ENCODE data around the gene TP63.

TP63 gene

GRCh38 chr3:189833266-189833665 is 202.1 kb downstream of the TP63 start:
- Histone ChIP-seq H3K79me1 (replicated peaks; ENCODE audit: low read length, poor library complexity, severe bottlenecking) (no peaks in the 10 kb centered on the region), H3K4me1 (ENCODE audit: control insufficient read depth, insufficient read depth, low read depth, low read length) (no peaks in the 10 kb centered on the region), H3K36me3 (ENCODE audit: control insufficient read depth in 1 of 2, insufficient read depth in 2 of 2, low read depth in 1 of 2, low read length in 2 of 2) (no peaks in the 10 kb centered on the region), H3K18ac (ENCODE audit: low read depth in 1 of 2, low read length in 2 of 2) (no peak overlapping the region), H2AK5ac (ENCODE audit: low read length, severe bottlenecking) (no peak overlapping the region), H2AFZ (ENCODE audit: low read depth, low read length) (no peak overlapping the region), H4K8ac (ENCODE audit: low read length) (no peak overlapping the region), H2BK120ac (ENCODE audit: low read depth, low read length) (no peak overlapping the region), H3K27ac (ENCODE audit: low read length, poor library complexity, severe bottlenecking) (no peak overlapping the region), H2BK12ac (ENCODE audit: low read length in 2 of 2) (no peak overlapping the region), H3K4ac (ENCODE audit: low read depth in 1 of 2, low read length in 2 of 2) (no peak overlapping the region), H3K4me3 (ENCODE audit: insufficient read depth in 1 of 2, low read depth in 1 of 2, low read length in 2 of 2) (no peak overlapping the region), H3K4me2 (ENCODE audit: low read length, poor library complexity, severe bottlenecking) (no peak overlapping the region), H4K91ac (ENCODE audit: low read length) (no peak overlapping the region), H3K27me3 (ENCODE audit: control insufficient read depth in 1 of 2, insufficient read depth in 1 of 2, low read length in 2 of 2) (no peaks in the 10 kb centered on the region), H3K14ac (ENCODE audit: low read length in 2 of 2) (no peak overlapping the region), H3K23ac (ENCODE audit: low read length in 2 of 2) (no peak overlapping the region), H2BK15ac (ENCODE audit: low read depth, poor library complexity, severe bottlenecking) (no peak overlapping the region), H3K9ac (ENCODE audit: low read length) (no peak overlapping the region), H2BK5ac (ENCODE audit: low read depth, low read length, poor library complexity, severe bottlenecking) (no peak overlapping the region), H3K9me3 (ENCODE audit: control insufficient read depth, low read length) (no peaks in the 10 kb centered on the region)
- DNase-seq: no peak
- WGBS: no CpG with 5 or more reads among the region's 2 CpGs

GRCh38 chr3:189833996-189834395 is 202.8 kb downstream of the TP63 start:
- WGBS: 77% methylated on average over 8 of the region's 8 CpGs

GRCh38 chr3:189834462-189834861 is 203.3 kb downstream of the TP63 start:
- Histone ChIP-seq H3K9me3 (ENCODE audit: control insufficient read depth, low read length) (no peaks in the 10 kb centered on the region), H2AFZ (ENCODE audit: low read depth, low read length) (no peak overlapping the region), H3K4ac (ENCODE audit: low read depth in 1 of 2, low read length in 2 of 2) (no peak overlapping the region), H3K9ac (ENCODE audit: low read length) (no peak overlapping the region), H2BK120ac (ENCODE audit: low read depth, low read length) (no peak overlapping the region), H3K18ac (ENCODE audit: low read depth in 1 of 2, low read length in 2 of 2) (no peak overlapping the region), H3K27ac (ENCODE audit: low read length, poor library complexity, severe bottlenecking) (no peak overlapping the region), H3K36me3 (ENCODE audit: control insufficient read depth in 1 of 2, insufficient read depth in 2 of 2, low read depth in 1 of 2, low read length in 2 of 2) (no peaks in the 10 kb centered on the region), H2AK5ac (ENCODE audit: low read length, severe bottlenecking) (no peak overlapping the region), H2BK12ac (ENCODE audit: low read length in 2 of 2) (no peak overlapping the region), H3K4me3 (ENCODE audit: insufficient read depth in 1 of 2, low read depth in 1 of 2, low read length in 2 of 2) (no peak overlapping the region), H2BK5ac (ENCODE audit: low read depth, low read length, poor library complexity, severe bottlenecking) (no peak overlapping the region), H3K23ac (ENCODE audit: low read length in 2 of 2) (no peak overlapping the region), H4K8ac (ENCODE audit: low read length) (no peak overlapping the region), H3K4me1 (ENCODE audit: control insufficient read depth, insufficient read depth, low read depth, low read length) (no peaks in the 10 kb centered on the region), H3K79me1 (replicated peaks; ENCODE audit: low read length, poor library complexity, severe bottlenecking) (no peaks in the 10 kb centered on the region), H3K14ac (ENCODE audit: low read length in 2 of 2) (no peak overlapping the region), H3K4me2 (ENCODE audit: low read length, poor library complexity, severe bottlenecking) (no peak overlapping the region), H3K27me3 (ENCODE audit: control insufficient read depth in 1 of 2, insufficient read depth in 1 of 2, low read length in 2 of 2) (no peaks in the 10 kb centered on the region), H2BK15ac (ENCODE audit: low read depth, poor library complexity, severe bottlenecking) (no peak overlapping the region), H4K91ac (ENCODE audit: low read length) (no peak overlapping the region)
- WGBS: 74% methylated on average over 2 of the region's 5 CpGs
- DNase-seq: no peak

More at GRCh38 chr3:189833996-189834395, 202.8 kb downstream of the TP63 start:
- Histone ChIP-seq H3K14ac (ENCODE audit: low read length in 2 of 2) (no peak overlapping the region), H3K4me3 (ENCODE audit: insufficient read depth in 1 of 2, low read depth in 1 of 2, low read length in 2 of 2) (no peak overlapping the region), H4K91ac (ENCODE audit: low read length) (no peak overlapping the region), H2AFZ (ENCODE audit: low read depth, low read length) (no peak overlapping the region), H3K4ac (ENCODE audit: low read depth in 1 of 2, low read length in 2 of 2) (no peak overlapping the region), H3K9me3 (ENCODE audit: control insufficient read depth, low read length) (no peaks in the 10 kb centered on the region), H2BK120ac (ENCODE audit: low read depth, low read length) (no peak overlapping the region), H3K36me3 (ENCODE audit: control insufficient read depth in 1 of 2, insufficient read depth in 2 of 2, low read depth in 1 of 2, low read length in 2 of 2) (no peaks in the 10 kb centered on the region), H3K23ac (ENCODE audit: low read length in 2 of 2) (no peak overlapping the region), H2AK5ac (ENCODE audit: low read length, severe bottlenecking) (no peak overlapping the region), H3K4me1 (ENCODE audit: control insufficient read depth, insufficient read depth, low read depth, low read length) (no peaks in the 10 kb centered on the region), H3K18ac (ENCODE audit: low read depth in 1 of 2, low read length in 2 of 2) (no peak overlapping the region), H3K79me1 (replicated peaks; ENCODE audit: low read length, poor library complexity, severe bottlenecking) (no peaks in the 10 kb centered on the region), H3K27me3 (ENCODE audit: control insufficient read depth in 1 of 2, insufficient read depth in 1 of 2, low read length in 2 of 2) (no peaks in the 10 kb centered on the region), H2BK5ac (ENCODE audit: low read depth, low read length, poor library complexity, severe bottlenecking) (no peak overlapping the region), H3K27ac (ENCODE audit: low read length, poor library complexity, severe bottlenecking) (no peak overlapping the region), H2BK15ac (ENCODE audit: low read depth, poor library complexity, severe bottlenecking) (no peak overlapping the region), H4K8ac (ENCODE audit: low read length) (no peak overlapping the region), H2BK12ac (ENCODE audit: low read length in 2 of 2) (no peak overlapping the region), H3K4me2 (ENCODE audit: low read length, poor library complexity, severe bottlenecking) (no peak overlapping the region), H3K9ac (ENCODE audit: low read length) (no peak overlapping the region)
- no peak for DNase-seq

DNA sequence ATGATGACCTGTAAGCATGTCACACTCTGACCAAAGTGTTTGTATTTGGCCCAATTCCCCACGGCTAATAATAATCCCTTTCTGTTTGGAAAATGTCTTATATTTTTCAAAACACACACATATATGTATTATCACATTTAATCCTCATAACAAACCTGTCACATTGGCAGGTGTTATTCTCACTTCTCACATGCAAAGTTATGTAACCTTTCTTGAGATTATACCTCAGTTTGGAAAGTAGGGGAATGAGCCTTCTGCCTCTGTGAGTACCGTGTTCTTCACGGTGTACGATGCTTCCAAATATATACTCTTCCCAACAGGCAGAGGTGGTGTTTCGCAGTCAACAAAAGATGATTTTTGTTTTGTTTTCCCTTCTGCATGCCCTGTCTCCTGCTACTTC is 205.6 kb downstream of the TP63 start:
- no peak overlapping the region for H2BK120ac ChIP-seq (ENCODE audit: low read depth, low read length)
- peaks cover 3% of the 10 kb centered on the region for H3K4me1 ChIP-seq (ENCODE audit: control insufficient read depth, insufficient read depth, low read depth, low read length)
- no peaks in the 10 kb centered on the region for H3K79me1 ChIP-seq (replicated peaks; ENCODE audit: low read length, poor library complexity, severe bottlenecking)
- no peaks in the 10 kb centered on the region for H3K27me3 ChIP-seq (ENCODE audit: control insufficient read depth in 1 of 2, insufficient read depth in 1 of 2, low read length in 2 of 2)
- H3K4me3 ChIP-seq (ENCODE audit: insufficient read depth in 1 of 2, low read depth in 1 of 2, low read length in 2 of 2): no peak overlapping the region
- H4K91ac ChIP-seq (ENCODE audit: low read length): no peak overlapping the region
- no peak overlapping the region for H2BK12ac ChIP-seq (ENCODE audit: low read length in 2 of 2)
- H3K9me3 ChIP-seq (ENCODE audit: control insufficient read depth, low read length): no peaks in the 10 kb centered on the region
- no peak overlapping the region for H3K18ac ChIP-seq (ENCODE audit: low read depth in 1 of 2, low read length in 2 of 2)
- no peak overlapping the region for H3K23ac ChIP-seq (ENCODE audit: low read length in 2 of 2)
- no peak overlapping the region for H2BK15ac ChIP-seq (ENCODE audit: low read depth, poor library complexity, severe bottlenecking)
- no peak overlapping the region for H3K14ac ChIP-seq (ENCODE audit: low read length in 2 of 2)
- H4K8ac ChIP-seq (ENCODE audit: low read length): no peak overlapping the region
- no peak overlapping the region for H3K4ac ChIP-seq (ENCODE audit: low read depth in 1 of 2, low read length in 2 of 2)
- no peak overlapping the region for H2AFZ ChIP-seq (ENCODE audit: low read depth, low read length)
- no peak overlapping the region for H3K4me2 ChIP-seq (ENCODE audit: low read length, poor library complexity, severe bottlenecking)
- H3K9ac ChIP-seq (ENCODE audit: low read length): no peak overlapping the region
- no peak overlapping the region for H3K27ac ChIP-seq (ENCODE audit: low read length, poor library complexity, severe bottlenecking)
- no peak overlapping the region for H2BK5ac ChIP-seq (ENCODE audit: low read depth, low read length, poor library complexity, severe bottlenecking)
- WGBS: 91% methylated on average over 5 of the region's 5 CpGs
- no peak for DNase-seq
- no peaks in the 10 kb centered on the region for H3K36me3 ChIP-seq (ENCODE audit: control insufficient read depth in 1 of 2, insufficient read depth in 2 of 2, low read depth in 1 of 2, low read length in 2 of 2)
- no peak overlapping the region for H2AK5ac ChIP-seq (ENCODE audit: low read length, severe bottlenecking)
